ENCODE measurements around the gene LDLRAD3.

LDLRAD3 gene

DNA sequence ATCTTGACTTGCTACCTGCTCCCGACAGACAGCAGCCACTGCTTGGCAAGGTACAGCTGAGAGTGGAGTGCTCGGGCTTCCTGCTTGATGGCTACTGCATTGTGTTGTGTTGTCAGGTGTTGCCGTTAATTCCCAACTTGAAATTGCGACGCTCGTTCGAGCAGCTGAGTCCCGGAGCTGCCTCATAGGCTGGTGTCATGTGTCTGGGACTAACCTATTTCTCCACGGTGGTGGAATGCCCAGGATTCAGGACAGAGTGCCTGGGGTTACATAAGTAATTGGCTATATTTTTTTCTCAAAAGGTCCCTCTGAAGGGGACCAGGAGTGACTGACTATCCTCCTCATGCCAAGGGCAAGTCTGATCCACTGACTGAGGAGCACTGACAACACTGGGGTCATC lies 326.8 kb downstream of the LDLRAD3 start:
- DNase-seq (ENCODE audit: low read depth in 2 of 2), result no peak

DNA sequence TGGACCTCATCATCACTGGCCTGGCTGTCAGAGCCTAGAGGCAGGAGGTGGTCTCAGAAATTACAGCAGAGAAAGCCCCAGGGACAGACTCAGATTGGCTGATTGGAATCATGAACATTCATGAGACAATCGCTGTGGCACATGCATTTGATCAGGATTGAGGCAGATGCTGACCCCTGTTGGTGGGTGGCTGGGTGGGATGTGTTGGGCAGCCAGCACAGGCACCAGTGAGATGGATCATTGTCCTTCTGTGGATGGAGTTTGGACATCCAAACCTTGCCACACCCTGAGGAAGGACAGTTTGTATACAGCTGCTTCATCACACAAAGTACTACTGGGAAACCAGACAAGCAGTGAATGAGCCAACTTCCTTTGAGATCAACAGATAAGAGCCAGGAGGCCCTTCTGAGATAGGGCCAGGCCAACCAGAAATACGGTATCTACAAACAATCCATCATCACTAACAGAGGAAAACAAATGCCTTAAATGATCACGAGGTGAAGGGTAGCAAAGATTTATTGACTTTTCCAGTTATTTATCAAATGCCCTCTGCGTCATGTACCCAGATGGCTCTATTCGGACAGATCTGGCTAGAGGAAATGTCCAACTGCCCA lies 328.0 kb downstream of the LDLRAD3 start:
- DNase-seq (ENCODE audit: low read depth in 2 of 2), result no peak

DNA sequence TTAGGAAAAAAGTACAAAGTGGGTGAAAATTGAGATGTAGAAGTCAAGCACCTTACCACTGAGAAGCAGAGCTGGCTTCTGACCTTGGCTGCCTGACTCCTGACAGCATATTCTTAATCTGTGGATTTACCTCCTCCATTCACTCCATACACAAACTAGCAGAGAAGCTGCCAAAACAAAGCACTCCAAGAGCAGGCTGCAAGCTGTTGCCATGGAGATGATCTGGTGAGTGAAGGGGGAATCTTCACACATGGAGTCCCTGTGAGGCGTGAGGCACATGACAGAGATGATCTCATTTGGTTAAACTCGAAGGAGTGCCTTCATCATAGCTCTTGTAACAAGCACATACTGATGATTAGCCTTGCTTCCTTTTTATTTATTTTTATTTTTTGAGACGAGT lies 329.2 kb downstream of the LDLRAD3 start:
- no peak for DNase-seq (ENCODE audit: low read depth in 2 of 2)

DNA sequence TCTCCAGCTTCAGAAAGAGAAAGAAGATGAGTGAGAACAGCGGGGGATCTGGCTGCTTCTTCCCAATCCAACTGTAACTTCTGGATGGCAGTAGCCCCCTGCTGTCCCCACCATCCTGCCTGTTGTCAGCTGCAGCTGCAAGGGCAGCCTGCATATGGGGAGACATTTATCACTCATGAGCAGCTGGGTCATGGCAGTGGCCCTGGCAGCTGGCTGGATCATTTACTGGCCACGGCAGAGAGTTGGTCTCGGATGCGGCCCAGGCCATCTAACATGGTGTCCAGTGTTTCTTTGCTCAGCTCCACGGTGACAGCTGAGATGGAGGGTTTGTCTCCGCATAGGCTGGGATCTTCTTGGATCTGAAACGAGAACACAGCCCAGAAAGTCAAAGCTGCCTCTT lies 330.6 kb downstream of the LDLRAD3 start:
- DNase-seq (ENCODE audit: low read depth in 2 of 2), result no peak

DNA sequence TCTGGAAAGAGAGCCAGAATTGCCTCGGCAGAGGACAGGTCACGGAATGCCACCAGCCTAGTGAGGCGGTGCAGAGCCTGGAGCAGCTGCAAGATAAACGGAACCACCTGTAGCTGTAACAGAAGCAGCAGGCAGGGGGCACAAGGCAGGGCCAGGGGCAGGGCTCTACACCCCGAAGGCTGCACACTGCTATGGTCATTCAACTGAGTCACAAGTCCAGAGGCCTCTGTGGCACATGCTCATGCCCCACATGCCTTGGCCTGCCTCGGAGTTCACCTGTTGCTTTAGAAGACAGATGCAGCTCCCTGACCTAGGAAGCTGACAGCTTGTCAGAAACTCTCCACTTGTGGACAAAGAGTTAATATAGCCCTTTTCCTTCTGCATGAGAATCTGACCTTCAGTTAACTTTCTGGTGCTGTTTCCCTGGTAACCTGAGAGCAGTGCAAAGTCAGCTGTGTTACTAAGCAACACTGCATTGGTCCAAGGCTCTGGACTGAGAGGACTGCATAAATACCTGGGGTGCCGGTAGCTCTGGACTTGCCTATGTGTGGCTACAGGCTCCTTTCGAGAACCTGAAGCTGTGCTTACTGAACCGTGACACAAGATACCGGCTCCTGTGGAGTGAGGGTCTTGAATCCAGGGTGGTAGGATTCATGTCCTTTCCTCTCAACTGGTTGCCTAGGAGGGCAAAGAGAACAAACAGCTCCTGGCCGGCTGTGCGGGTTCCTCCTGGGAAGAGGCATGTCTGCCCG lies 334.8 kb downstream of the LDLRAD3 start:
- no peak for DNase-seq (ENCODE audit: low read depth in 2 of 2)

DNA sequence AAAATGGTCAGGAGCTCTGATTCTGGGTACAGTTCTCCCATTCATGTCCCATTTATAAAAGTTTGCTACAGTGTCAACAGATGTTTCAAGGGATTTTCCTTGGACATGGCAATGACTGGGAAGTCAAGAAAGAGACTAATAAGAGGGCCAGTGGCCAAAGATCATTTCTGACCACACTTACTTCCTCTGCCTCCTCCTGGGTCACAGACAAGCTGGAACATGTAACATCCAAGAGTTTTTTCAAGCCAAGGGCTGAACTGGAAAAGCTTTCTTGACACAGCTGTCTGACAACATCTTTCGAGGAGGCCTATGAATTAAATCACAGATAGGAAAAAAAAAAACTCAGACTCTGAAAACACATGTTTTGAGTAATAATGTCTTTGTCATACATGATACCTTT lies 336.7 kb downstream of the LDLRAD3 start:
- no peak for DNase-seq (ENCODE audit: low read depth in 2 of 2)

Measured in activated CD4-positive, alpha-beta T cell treated with anti-CD3 and anti-CD28 coated beads for 24 hours (primary cell).